ENCODE measurements around the gene EMC9.
A peak's percentile ranks its signal among the peaks of the same experiment; 100 is the strongest.

The EMC9 gene

DNA sequence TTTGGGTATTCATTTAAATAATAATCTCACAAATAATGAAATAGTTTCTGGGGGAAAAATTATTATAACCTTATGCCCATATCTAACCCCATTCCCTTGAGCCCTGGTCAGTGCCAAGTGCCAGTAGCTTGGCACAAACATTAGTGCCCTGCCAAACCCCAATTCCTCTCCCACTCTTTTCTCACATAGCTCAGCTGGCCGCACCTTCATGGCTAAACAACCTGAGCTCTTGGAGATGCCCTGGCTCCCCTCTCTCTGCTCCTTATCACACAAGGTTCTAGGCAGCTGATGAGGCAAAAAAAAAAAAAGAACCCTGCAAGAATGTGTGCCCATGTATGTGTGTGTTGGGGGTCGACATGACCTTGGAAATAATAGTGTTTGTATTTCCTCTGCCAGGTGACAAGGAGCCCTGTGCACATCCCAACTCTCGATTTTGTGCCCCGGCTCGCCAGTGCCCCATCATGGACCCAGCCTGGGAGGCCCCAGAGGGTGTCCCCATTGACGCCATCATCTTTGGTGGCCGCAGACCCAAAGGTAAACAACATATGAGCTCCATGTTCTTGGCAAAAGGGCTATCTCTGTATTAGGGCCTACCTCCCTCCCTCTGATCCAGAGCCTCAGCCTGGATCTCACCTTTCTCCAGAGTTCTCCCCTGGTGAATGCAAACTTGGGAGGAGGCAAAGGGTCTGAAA is 38.9 kb downstream of the EMC9 start:
- DNase-seq, result no peak

DNA sequence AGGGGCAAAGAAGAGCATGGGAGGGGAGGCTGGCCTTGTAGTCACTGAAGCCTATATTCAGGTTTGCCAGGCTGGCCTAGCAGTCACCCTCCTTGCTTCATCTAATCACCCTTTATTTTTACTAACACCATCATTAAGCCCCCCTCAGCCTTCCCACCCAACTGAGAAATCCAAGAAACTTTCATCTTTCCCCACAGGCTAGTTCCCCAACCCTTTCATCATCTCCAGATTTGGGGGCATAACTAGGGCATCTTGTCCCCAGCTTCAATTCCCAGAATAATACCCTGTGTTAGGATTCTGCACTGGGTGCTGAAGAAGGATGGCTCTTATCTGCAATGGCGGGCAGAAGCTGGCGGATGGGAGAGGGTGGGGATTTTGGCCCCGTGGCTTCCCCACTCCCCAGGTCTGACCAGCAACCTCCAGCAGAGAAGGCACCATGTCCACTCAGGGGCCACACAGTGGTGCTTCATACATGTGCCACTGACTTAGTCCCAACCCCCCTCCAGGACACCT is 40.4 kb downstream of the EMC9 start:
- DNase-seq, result no peak

DNA sequence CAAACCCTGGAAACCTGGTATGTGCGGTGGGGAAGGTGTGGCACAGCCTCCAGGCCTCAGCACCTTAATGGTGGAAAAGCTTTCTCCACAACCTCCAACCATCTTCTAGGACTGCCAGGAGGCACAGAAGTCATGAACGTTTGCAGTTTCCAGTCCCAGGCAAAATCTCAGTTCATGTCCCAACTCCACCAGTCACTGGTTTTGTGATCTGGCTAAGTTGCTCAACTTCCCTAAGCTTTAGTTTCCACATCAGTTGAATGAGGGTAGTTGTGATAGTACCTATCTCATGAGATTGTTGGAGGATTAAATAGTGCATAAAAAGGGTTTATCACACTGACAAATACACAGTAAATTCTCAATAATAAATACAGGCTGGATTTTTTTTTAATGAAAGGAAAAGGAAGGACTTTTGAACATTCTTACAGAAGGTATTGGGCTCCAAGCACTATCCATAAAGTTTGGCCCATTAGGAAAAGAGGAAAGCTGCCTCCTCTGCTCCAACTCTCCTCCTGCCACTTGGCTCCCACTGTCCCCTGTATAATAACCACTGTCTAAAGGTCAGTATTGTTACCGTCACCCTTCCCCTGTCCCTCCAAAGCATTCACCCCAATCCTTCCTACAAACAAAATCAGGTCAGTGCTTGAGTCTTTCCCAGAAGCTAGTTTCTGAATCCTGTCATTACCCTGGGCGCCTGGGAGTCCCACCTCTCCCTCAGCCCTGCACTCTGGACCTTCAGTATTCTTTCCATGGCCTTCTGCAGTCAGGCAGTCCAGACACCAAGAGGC is 41.0 kb downstream of the EMC9 start:
- DNase-seq, result no peak

DNA sequence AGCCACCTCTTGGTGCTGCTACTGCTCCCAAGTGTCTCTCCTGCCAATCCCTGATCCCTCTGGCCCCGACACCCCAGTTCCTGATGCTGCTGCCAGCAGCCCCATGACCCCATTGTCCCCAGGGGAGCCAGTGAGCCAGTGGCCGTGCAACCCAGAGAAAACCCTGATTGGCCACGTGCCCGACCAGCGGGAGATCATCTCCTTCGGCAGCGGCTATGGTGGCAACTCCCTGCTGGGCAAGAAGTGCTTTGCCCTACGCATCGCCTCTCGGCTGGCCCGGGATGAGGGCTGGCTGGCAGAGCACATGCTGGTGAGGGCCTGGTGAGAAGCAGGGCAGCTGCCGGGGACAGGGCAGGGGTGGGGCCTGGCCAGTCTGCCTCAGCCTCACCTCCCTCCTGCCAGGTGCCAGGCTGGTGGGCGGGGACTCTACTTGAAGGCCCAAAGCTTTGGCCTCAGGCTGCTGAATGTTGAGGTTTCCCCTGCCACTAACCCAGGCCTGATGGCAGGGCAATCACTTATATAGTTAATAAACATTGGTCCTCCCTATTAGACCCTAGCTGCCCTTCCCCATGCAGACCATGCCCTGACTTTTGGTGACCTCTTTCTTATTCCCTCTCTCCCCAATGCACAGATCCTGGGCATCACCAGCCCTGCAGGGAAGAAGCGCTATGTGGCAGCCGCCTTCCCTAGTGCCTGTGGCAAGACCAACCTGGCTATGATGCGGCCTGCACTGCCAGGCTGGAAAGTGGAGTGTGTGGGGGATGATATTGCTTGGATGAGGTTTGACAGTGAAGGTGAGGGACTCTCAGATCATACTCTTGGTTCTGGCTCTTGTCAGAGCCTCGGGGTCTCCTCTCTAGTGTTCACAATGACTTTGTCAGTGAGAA is 42.2 kb downstream of the EMC9 start:
- DNase-seq, result no peak

DNA sequence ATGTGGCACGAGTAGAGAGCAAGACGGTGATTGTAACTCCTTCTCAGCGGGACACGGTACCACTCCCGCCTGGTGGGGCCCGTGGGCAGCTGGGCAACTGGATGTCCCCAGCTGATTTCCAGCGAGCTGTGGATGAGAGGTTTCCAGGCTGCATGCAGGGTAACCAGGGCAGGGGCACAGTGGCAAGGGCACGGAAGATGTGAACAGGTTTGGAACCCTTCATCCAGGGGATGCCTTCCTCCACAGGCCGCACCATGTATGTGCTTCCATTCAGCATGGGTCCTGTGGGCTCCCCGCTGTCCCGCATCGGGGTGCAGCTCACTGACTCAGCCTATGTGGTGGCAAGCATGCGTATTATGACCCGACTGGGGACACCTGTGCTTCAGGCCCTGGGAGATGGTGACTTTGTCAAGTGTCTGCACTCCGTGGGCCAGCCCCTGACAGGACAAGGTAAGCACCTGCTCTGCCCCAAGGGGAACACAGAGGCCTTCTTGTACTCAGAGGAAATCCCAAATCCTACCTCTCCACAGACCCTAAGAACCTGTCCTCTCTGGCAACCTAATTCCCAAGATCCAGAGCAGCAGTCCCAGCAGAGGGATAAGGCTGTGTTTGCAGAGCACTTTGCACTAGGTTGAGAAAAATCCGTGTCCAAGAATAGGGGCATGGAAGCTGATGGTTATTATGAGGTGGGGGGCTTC is 43.0 kb downstream of the EMC9 start:
- DNase-seq, result no peak

DNA sequence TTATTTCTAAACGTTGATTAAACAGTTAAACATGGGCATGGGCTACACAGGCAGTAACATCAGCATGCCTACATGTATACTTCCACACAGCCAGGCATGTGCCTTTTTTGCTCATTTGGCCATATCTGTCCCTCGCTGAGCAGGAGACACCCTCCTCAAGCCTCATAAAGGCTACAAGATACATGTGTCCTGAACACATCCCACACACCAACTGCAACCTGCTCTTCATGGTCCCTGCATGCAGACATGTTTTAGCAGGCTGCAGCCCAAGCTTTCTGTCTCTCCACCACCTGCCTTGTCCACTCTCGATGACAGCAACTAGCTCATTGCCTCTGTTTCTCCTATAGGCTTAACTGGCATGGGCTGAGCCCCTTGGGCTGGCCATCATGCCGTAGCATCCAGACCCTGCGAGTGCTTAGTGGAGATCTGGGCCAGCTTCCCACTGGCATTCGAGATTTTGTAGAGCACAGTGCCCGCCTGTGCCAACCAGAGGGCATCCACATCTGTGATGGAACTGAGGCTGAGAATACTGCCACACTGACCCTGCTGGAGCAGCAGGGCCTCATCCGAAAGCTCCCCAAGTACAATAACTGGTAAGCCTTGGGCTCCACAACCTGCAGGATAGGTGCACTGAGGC is 44.7 kb downstream of the EMC9 start:
- no peak for DNase-seq

DNA sequence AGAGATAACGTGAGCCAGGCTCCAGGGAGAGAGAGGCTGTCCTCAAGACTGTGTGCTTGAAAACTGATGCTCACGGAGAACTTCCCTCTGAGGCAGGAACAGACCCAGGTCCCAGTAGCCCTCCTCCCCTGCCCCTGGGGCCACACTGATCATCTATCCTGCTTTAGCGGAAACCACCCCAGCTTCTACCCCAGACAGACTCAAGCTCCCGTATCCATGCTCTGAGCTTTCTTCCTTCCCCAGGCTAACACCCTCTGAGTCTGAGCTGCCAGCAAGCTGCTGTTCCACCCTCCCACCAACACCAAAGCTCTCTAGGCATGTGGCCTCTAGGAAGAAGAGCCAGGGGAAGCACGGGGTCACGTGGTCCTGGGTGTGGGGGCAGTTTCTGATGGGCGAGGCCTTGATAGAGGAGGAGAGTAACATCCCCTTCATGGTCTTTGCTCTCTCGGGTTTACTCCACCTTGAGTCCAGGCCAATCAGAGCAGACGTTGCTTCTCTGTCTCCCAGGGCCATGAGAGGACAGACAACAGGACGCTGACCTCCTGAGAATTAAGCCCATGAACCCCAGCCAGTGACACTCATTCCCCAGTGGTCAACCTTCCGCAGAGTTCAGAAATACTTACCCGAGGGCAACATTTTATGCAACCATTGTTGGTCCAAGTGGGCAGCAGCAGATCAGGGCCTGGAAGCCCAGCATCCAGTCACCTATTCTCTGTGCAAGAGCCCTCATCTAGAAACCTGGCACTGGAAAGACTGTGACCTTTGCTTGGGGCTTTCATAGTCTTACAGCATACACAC is 45.9 kb downstream of the EMC9 start:
- DNase-seq, result peak; percentile 79

DNA sequence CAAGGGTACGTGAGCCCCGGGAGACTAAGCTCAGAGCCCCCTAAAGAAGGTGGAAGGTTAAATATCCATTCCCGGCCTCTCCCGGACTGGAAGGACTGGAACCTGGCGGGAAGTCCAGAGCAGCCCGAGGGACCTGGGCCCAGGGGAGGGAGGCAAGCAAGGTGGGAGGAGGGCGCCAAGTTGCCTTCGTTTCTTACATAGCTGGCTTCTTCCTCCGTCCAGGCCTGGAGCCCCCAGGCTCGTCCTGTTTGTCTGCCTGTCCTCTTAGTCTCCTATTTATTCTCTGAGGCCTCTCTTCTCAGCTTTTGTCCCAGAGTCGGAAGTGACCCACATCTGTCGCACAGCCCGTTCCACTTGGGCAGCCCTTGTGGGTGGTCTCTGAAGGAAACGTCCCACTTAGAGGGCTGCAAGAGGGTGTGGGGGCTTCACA is 46.5 kb downstream of the EMC9 start:
- DNase-seq, result peak; percentile 18

DNA sequence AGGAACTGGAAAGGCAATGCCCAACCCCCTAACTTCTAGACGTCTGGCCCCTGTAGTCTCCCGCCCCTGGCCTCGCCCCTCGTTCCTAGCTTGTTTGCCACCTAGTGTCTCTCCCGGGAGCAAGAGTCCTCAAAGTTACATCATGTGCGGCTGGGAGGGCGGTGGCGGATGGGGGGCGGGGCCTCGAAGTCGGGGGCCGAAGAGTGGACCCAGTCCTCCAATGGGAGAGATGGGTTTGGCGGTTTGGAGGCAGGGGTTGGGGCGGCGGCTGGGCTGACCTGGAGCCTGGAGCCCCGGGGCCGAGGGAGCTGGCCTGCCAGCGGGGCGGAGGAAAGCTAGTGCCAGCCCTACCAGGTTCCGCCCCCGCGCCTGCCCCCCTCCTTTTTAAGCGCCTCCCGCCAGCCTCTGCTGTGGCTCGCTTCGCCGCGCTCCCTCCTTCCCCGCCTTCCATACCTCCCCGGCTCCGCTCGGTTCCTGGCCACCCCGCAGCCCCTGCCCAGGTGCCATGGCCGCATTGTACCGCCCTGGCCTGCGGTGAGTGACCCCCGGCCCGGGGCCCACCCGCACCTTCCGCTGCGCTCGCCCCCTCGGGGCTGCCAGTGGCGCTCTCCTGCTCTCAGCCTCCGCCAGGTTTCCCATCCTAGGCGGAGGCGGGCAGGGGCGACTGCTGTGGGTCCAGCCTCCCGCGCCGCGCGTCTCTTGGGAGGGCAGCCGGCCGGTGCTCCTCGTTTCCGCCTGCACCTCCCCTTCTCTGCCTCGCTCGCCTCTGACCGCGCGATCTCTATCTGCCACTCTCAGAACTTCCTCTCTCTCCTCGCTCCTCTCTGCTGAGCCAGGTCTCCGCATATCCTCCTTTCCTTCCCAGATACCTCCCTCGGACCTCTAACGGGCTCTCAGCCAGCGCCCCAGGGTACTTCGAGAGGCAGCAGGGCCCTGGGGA is 47.2 kb downstream of the EMC9 start, which contains the start of gene PCK2:
PCK2 (plus strand) TSS at position 411 of the 940 bp plus-strand sequence; CDS start at position 506, 95 bp downstream.
- DNase-seq, result peak; percentile 92

DNA sequence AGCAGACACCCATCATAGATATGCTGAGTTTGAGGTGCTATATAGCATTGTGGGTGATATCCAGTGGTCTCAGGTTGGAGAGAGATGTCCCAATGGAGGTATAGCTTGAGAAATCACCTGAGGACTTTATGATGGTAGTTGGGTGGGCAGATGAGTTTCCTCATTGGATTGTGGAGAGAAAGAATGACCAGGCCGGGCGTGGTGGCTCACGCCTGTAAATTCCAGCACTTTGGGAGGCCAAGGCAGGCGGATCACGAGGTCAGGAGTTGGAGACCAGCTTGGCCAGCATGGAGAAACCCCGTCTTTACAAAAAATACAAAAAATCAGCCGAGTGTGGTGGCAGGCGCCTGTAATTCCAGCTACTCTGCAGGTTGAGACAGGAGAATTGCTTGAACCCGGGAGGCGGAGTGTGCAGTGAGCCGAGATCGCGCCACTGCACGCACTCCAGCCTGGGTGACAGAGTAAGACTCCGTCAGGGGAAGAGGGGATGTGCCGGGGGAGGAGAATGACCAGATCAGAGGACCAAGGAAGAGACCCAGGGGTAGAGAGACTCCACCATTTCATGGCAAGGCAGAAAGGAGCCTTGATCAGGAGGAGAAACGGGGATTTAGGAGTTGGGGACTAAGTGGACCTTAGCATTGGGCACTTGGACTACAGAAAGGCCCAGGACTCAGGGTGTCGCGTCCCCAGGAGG is 48.0 kb downstream of the EMC9 start:
- no peak for DNase-seq

DNA sequence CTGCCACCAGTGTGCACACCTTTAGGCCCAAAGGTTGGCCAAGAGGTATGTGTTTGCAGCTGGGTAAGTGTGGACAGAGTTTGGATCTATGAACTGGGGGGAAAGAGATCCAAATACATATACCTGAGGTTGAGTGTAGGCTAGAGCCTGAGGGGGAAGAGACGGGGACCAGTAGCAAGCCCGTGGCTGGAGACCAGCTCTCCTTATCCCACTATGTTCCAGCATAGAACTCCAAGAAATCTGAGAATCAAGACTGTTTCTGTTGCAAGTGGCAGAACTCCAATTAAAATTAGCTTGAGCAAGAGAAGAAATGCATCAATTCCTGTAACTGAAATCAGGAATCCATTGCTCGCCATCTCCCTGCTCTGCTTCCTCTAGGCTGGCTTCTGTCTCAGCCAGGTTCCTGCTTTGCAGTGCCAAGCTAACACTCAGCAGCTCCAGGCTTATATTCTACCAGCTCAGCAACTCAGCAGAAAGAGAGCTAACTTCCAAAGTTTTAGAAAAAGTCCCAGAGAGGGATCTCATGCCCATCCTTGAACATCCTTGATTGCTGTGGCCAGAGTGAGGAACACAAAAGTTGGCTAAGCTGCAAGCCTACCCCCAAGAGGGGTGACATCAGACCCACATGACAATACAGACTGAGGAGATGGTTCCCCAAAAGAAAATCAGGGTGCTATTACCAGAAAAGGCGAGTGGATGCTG is 48.7 kb downstream of the EMC9 start:
- DNase-seq, result no peak

DNA sequence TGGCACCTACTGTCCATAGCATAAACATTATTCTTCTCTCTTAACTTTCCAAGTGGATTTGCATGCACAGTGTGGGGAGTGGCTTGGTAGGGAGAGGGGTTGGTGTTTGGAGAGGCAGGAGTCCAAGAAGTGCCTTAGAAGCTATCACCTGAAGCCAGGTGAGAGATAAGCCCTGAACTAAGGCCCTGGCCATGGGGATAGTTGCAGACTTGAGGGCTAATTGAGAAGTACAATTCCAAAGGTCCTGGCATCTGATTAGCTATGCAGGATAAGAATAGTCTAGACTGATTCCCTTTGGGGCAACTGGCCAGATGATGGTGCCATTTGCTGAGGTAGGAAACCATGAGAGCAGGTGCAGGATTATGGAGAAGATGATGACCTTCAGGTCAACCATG is 49.3 kb downstream of the EMC9 start:
- DNase-seq, result no peak

DNA sequence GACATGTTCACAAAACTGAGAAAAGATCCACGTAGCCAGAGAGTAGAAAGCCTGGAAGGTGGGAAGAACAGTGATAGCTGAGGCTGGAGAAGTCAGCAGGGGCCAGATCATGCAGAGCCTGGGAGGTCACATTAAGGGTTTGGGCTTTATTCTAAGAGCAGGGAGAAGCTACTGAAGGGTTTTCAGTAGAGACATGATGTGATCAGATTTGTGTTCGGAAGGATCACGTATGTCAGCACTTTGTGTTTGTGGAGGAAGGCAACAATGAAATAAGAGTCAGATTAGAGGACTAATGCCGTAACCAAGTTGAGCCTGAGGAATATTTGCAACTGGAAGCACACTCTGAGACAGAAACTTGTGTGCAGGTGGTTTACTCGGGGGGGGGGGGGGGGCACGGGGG is 51.5 kb downstream of the EMC9 start:
- no peak for DNase-seq

Measured in activated CD4-positive, alpha-beta T cell treated with anti-CD3 and anti-CD28 coated beads for 48 hours (primary cell).